ENCODE results near the gene MEN1. TPM values are rescaled to one million over a fixed set of nuclear protein-coding genes. Genes with fewer than 3 reads are reported as not detected.

The MEN1 gene
- total and polyA plus RNA-seq, 9 of the 15 experiments (the other 6 are each of a cell fraction or from before 2014, with no cell fraction given) = 3.4 to 57.2 (median 19.3) TPM

- TF ChIP-seq ZNF280B (CRISPR knock-in tag; IDR thresholded peaks at IDR 0.05) (no peak), FOXP1 (CRISPR knock-in tag; IDR thresholded peaks at IDR 0.05) (0 out of 2 replicates have a peak, but pooled peaks have one; percentile 37), POU5F1 (IDR thresholded peaks at IDR 0.05; ENCODE audit: borderline replicate concordance, low read depth, low read length, partially characterized antibody) (no peak), NR3C1 (CRISPR knock-in tag; IDR thresholded peaks at IDR 0.05) (no peak), PKNOX1 (IDR thresholded peaks at IDR 0.05) (no peak), ZNF764 (CRISPR knock-in tag; IDR thresholded peaks at IDR 0.05; ENCODE audit: low read depth) (no peak), ZNF449 (CRISPR knock-in tag; IDR thresholded peaks at IDR 0.05) (no peak), ZKSCAN1 (IDR thresholded peaks at IDR 0.05; ENCODE audit: low read depth, low read length) (no peak), RFX7 (CRISPR knock-in tag; IDR thresholded peaks at IDR 0.05) (no peak), MED1 (CRISPR knock-in tag; IDR thresholded peaks at IDR 0.05; ENCODE audit: borderline replicate concordance) (no peak), ZNF592 (IDR thresholded peaks at IDR 0.05) (no peak), SMC3 (conservative IDR thresholded peaks at IDR 0.05; ENCODE audit: insufficient read depth, low read depth, low read length) (no peak), ZNF644 (tag; IDR thresholded peaks at IDR 0.05; ENCODE audit: low read depth) (no peak), NCOA2 (IDR thresholded peaks at IDR 0.05; ENCODE audit: partially characterized antibody in 2 of 2) (no peak)
Measured at GRCh38 chr11:64754919-64755662, 55.3 kb downstream of the MEN1 start (continued).
